ENCODE measurements around the gene RASSF3.
"Not testable (repeated sequence)": the region's sequence is repeated elsewhere in the genome, so short reads cannot be mapped to it uniquely, and the experiment has no call there.

The RASSF3 gene

GRCh38 chr12:64688219-64688618 lies 77.9 kb downstream of the RASSF3 start:
- no peak for TF ChIP-seq ISL1 (CRISPR knock-in tag; IDR thresholded peaks at IDR 0.05)
- TF ChIP-seq ZC3H10 (CRISPR knock-in tag; IDR thresholded peaks at IDR 0.05), result no peak
- no peak for TF ChIP-seq ESRRG (CRISPR knock-in tag; IDR thresholded peaks at IDR 0.05)
- TF ChIP-seq TCF4 (CRISPR knock-in tag; IDR thresholded peaks at IDR 0.05; ENCODE audit: borderline replicate concordance), result no peak
- TF ChIP-seq, protein P1, sequence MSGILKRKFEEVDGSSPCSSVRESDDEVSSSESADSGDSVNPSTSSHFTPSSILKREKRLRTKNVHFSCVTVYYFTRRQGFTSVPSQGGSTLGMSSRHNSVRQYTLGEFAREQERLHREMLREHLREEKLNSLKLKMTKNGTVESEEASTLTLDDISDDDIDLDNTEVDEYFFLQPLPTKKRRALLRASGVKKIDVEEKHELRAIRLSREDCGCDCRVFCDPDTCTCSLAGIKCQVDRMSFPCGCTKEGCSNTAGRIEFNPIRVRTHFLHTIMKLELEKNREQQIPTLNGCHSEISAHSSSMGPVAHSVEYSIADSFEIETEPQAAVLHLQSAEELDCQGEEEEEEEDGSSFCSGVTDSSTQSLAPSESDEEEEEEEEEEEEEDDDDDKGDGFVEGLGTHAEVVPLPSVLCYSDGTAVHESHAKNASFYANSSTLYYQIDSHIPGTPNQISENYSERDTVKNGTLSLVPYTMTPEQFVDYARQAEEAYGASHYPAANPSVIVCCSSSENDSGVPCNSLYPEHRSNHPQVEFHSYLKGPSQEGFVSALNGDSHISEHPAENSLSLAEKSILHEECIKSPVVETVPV (CRISPR knock-in tag; IDR thresholded peaks at IDR 0.05), result no peak
- ATAC-seq, result no peak

DNA sequence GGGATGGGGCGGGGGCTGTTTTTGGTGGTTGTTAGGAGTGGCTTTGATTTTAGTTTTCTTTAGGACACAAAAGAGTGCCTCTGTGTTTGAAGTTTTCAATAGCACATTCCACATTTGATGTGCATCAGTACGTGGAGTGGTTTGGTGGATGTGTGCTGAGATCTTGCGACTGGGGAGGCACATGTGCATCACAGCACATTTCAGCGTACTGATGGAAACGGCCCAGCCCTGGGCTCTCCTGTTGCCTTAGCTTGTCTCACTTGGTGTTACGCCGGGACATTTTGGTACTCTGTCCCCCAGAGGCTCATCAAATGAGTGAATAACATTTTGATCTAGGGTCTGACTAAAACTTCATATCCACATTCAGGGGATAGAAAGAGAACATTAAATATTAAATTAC lies 78.4 kb downstream of the RASSF3 start:
- ATAC-seq, result no peak
- TF ChIP-seq TOX (CRISPR knock-in tag; IDR thresholded peaks at IDR 0.05; ENCODE audit: borderline replicate concordance), result no peak
- TF ChIP-seq, protein P2, sequence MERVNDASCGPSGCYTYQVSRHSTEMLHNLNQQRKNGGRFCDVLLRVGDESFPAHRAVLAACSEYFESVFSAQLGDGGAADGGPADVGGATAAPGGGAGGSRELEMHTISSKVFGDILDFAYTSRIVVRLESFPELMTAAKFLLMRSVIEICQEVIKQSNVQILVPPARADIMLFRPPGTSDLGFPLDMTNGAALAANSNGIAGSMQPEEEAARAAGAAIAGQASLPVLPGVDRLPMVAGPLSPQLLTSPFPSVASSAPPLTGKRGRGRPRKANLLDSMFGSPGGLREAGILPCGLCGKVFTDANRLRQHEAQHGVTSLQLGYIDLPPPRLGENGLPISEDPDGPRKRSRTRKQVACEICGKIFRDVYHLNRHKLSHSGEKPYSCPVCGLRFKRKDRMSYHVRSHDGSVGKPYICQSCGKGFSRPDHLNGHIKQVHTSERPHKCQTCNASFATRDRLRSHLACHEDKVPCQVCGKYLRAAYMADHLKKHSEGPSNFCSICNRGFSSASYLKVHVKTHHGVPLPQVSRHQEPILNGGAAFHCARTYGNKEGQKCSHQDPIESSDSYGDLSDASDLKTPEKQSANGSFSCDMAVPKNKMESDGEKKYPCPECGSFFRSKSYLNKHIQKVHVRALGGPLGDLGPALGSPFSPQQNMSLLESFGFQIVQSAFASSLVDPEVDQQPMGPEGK (CRISPR knock-in tag; IDR thresholded peaks at IDR 0.05; ENCODE audit: borderline replicate concordance), result no peak
- no peak for TF ChIP-seq SNAI2 (CRISPR knock-in tag; IDR thresholded peaks at IDR 0.05)
- no peak for TF ChIP-seq BACH2 (CRISPR knock-in tag; IDR thresholded peaks at IDR 0.05; ENCODE audit: borderline replicate concordance)
- TF ChIP-seq TCF4 (CRISPR knock-in tag; IDR thresholded peaks at IDR 0.05; ENCODE audit: borderline replicate concordance), result no peak
- no peak for TF ChIP-seq ZNF565 (CRISPR knock-in tag; conservative IDR thresholded peaks at IDR 0.05; ENCODE audit: low read depth)
- TF ChIP-seq CREB5 (CRISPR knock-in tag; IDR thresholded peaks at IDR 0.05; ENCODE audit: low read depth), result no peak
- no peak for TF ChIP-seq ZC3H10 (CRISPR knock-in tag; IDR thresholded peaks at IDR 0.05)

DNA sequence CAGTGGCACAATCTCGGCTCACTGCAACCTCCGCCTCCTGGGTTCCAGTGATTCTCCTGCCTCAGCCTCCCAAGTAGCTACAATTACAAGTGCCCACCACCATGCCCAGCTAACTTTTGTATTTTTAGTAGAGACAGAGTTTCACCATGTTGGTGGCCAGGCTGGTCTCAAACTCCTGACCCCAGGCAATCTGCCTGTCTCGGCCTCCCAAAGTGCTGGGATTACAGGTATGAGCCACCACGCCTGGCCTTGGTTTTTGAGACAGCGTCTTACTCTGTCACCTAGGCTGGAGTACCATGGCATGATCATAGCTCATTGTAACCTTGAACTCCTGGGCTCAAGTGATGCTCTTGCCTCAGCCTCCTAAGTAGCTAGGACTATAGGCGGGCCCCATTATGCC lies 79.9 kb downstream of the RASSF3 start:
- ATAC-seq, result not testable (repeated sequence)

DNA sequence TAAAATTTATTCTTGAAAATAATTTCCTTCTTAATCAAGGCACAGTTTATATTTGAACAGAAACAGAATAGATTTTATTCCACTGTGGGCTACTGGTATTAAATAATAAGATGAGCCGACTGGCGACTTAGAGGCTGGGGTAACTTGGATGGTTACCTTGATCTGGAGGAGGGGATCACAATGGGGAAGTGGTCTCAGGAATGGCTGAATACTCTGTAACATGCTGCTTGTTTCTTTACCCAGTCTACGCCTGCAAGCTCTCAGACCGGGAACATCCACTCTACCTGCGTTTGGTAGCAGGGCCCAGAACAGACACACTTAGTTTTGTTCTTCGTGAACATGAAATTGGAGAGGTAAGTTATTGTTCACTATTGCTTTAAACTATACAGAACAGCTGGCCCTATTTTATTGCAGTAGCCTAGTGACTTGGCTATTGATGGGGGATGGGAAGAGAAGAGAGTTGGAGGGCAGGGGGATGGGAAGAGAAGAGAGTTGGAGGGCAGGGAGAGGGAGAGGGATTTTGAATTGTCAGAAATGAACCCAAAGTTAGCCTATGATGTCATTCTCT lies 81.0 kb downstream of the RASSF3 start:
- no peak; the same call in 2 of the 3 replicates for ATAC-seq
- TF ChIP-seq ZC3H10 (CRISPR knock-in tag; IDR thresholded peaks at IDR 0.05), result no peak
- no peak for TF ChIP-seq ARNTL (CRISPR knock-in tag; IDR thresholded peaks at IDR 0.05; ENCODE audit: borderline replicate concordance, low read depth)
- no peak for TF ChIP-seq ZNF565 (CRISPR knock-in tag; conservative IDR thresholded peaks at IDR 0.05; ENCODE audit: low read depth)
- no peak for TF ChIP-seq ZNF70 (CRISPR knock-in tag; IDR thresholded peaks at IDR 0.05)
- TF ChIP-seq BACH2 (CRISPR knock-in tag; IDR thresholded peaks at IDR 0.05; ENCODE audit: borderline replicate concordance), result no peak
- no peak for TF ChIP-seq POU6F1 (CRISPR knock-in tag; IDR thresholded peaks at IDR 0.05; ENCODE audit: borderline replicate concordance, low read depth)
- no peak for TF ChIP-seq ZFP30 (CRISPR knock-in tag; IDR thresholded peaks at IDR 0.05)
- TF ChIP-seq, protein P1 (CRISPR knock-in tag; IDR thresholded peaks at IDR 0.05), result no peak
- TF ChIP-seq TCF4 (CRISPR knock-in tag; IDR thresholded peaks at IDR 0.05; ENCODE audit: borderline replicate concordance), result no peak
- TF ChIP-seq, protein P3, sequence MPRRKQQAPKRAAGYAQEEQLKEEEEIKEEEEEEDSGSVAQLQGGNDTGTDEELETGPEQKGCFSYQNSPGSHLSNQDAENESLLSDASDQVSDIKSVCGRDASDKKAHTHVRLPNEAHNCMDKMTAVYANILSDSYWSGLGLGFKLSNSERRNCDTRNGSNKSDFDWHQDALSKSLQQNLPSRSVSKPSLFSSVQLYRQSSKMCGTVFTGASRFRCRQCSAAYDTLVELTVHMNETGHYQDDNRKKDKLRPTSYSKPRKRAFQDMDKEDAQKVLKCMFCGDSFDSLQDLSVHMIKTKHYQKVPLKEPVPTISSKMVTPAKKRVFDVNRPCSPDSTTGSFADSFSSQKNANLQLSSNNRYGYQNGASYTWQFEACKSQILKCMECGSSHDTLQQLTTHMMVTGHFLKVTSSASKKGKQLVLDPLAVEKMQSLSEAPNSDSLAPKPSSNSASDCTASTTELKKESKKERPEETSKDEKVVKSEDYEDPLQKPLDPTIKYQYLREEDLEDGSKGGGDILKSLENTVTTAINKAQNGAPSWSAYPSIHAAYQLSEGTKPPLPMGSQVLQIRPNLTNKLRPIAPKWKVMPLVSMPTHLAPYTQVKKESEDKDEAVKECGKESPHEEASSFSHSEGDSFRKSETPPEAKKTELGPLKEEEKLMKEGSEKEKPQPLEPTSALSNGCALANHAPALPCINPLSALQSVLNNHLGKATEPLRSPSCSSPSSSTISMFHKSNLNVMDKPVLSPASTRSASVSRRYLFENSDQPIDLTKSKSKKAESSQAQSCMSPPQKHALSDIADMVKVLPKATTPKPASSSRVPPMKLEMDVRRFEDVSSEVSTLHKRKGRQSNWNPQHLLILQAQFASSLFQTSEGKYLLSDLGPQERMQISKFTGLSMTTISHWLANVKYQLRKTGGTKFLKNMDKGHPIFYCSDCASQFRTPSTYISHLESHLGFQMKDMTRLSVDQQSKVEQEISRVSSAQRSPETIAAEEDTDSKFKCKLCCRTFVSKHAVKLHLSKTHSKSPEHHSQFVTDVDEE (CRISPR knock-in tag; IDR thresholded peaks at IDR 0.05), result no peak
- TF ChIP-seq ZNF8 (CRISPR knock-in tag; IDR thresholded peaks at IDR 0.05), result no peak
- TF ChIP-seq TOX (CRISPR knock-in tag; IDR thresholded peaks at IDR 0.05; ENCODE audit: borderline replicate concordance), result no peak
- TF ChIP-seq CREB5 (CRISPR knock-in tag; IDR thresholded peaks at IDR 0.05; ENCODE audit: low read depth), result no peak
- TF ChIP-seq, protein P2 (CRISPR knock-in tag; IDR thresholded peaks at IDR 0.05; ENCODE audit: borderline replicate concordance), result no peak
- no peak for TF ChIP-seq GLIS3 (CRISPR knock-in tag; IDR thresholded peaks at IDR 0.05)
- no peak for TF ChIP-seq RARB (CRISPR knock-in tag; IDR thresholded peaks at IDR 0.05)

Data from SK-N-SH treated with all-trans-retinoic acid at 6 μM for 48 hours (cell line).